ENCODE data around the gene SLCO3A1.

SLCO3A1 gene

DNA sequence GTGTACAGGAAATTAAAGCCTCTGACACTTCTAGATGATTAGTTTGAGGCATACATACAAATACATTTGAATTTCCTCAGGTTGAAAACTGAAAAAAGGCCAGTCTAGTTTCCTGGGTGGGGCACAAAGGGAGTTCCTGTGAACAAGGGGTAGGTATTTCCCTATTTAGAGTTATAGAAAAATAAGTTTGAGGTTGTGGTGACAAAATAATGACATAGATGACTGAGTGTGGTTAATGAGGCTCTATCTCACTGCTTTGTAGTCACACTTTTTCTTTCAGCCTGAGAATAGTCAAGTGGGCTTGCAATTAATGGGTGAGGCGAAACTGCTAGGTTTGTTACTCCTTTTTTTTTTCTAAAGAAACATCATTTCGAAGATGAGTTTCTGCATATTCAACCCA, 4.3 kb downstream of the SLCO3A1 start:
- Histone ChIP-seq H3K36me3 (ENCODE audit: control insufficient read depth in 2 of 2, insufficient read depth in 2 of 2, low read length in 2 of 2) (peaks cover 0 to 4% of the 10 kb centered on the region in 2 donors), H3K27me3 (ENCODE audit: control insufficient read depth in 2 of 2, insufficient read depth in 2 of 2, low read length in 2 of 2) (no peaks in the 10 kb centered on the region), H3K4me3 (ENCODE audit: low read length in 2 of 2) (no peak overlapping the region), H3K9ac (ENCODE audit: low read depth in 1 of 2, low read length in 2 of 2) (no peak overlapping the region), H3K27ac (ENCODE audit: low read depth in 2 of 2, low read length in 2 of 2) (no peak overlapping the region), H3K9me3 (ENCODE audit: control insufficient read depth in 2 of 2, low read length in 2 of 2) (no peaks in the 10 kb centered on the region), H3K4me1 (ENCODE audit: control insufficient read depth in 2 of 2, insufficient read depth in 2 of 2, low read length in 2 of 2) (peaks cover 11 to 12% of the 10 kb centered on the region in 2 donors)

DNA sequence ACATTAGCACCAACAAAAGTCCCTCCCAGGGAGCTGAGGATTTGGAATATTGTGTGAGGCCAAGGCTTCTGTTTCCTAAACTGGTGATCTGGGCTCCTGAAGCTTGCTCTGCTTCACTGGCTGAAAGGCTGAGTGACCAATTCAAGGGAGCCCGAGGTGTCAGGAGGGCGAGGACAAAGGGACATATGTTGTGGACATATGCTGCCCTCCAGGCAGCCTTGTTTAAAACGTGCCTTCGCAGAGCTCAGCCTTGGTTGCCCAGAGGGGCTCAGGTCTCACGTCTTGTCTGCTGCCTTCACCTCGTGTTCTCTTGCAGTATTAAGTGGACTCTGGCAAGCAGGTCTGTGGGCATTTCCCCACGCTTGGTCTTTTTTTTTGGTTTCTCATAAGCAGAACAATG, 7.0 kb downstream of the SLCO3A1 start:
- no peaks in the 10 kb centered on the region for H3K9me3 ChIP-seq (ENCODE audit: control insufficient read depth in 2 of 2, low read length in 2 of 2)
- H3K4me3 ChIP-seq (ENCODE audit: low read length in 2 of 2), result no peak overlapping the region
- H3K27me3 ChIP-seq (ENCODE audit: control insufficient read depth in 2 of 2, insufficient read depth in 2 of 2, low read length in 2 of 2), result no peaks in the 10 kb centered on the region
- no peak overlapping the region for H3K27ac ChIP-seq (ENCODE audit: low read depth in 2 of 2, low read length in 2 of 2)
- H3K36me3 ChIP-seq (ENCODE audit: control insufficient read depth in 2 of 2, insufficient read depth in 2 of 2, low read length in 2 of 2), result peaks cover 0 to 4% of the 10 kb centered on the region in 2 donors
- H3K4me1 ChIP-seq (ENCODE audit: control insufficient read depth in 2 of 2, insufficient read depth in 2 of 2, low read length in 2 of 2), result peaks cover 6 to 14% of the 10 kb centered on the region in 2 donors
- no peak overlapping the region for H3K9ac ChIP-seq (ENCODE audit: low read depth in 1 of 2, low read length in 2 of 2)

DNA sequence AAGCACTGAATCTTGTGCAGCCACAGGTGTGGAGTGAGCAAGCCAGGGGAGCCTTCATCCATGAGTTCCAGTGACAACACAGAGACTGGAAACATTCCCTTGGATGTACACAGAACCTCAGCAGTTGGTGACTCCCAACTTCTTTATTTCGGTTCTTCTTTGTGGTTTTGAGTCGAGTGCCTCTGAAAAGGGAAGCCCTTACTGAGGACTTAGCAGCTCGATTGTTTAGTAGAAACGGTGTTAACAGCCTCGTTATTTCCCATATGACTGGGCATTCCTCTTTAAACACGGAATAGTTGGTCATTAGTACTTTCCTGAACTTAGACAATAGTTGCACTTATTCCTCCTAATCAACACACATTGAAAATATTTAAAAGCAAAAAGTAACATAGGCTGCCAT, 7.7 kb downstream of the SLCO3A1 start:
- H3K27me3 ChIP-seq (ENCODE audit: control insufficient read depth in 2 of 2, insufficient read depth in 2 of 2, low read length in 2 of 2), result no peaks in the 10 kb centered on the region
- no peak overlapping the region for H3K4me3 ChIP-seq (ENCODE audit: low read length in 2 of 2)
- no peak overlapping the region for H3K27ac ChIP-seq (ENCODE audit: low read depth in 2 of 2, low read length in 2 of 2)
- H3K9ac ChIP-seq (ENCODE audit: low read depth in 1 of 2, low read length in 2 of 2), result no peak overlapping the region
- peaks cover 6 to 10% of the 10 kb centered on the region in 2 donors for H3K4me1 ChIP-seq (ENCODE audit: control insufficient read depth in 2 of 2, insufficient read depth in 2 of 2, low read length in 2 of 2)
- peaks cover 0 to 4% of the 10 kb centered on the region in 2 donors for H3K36me3 ChIP-seq (ENCODE audit: control insufficient read depth in 2 of 2, insufficient read depth in 2 of 2, low read length in 2 of 2)
- H3K9me3 ChIP-seq (ENCODE audit: control insufficient read depth in 2 of 2, low read length in 2 of 2), result no peaks in the 10 kb centered on the region

DNA sequence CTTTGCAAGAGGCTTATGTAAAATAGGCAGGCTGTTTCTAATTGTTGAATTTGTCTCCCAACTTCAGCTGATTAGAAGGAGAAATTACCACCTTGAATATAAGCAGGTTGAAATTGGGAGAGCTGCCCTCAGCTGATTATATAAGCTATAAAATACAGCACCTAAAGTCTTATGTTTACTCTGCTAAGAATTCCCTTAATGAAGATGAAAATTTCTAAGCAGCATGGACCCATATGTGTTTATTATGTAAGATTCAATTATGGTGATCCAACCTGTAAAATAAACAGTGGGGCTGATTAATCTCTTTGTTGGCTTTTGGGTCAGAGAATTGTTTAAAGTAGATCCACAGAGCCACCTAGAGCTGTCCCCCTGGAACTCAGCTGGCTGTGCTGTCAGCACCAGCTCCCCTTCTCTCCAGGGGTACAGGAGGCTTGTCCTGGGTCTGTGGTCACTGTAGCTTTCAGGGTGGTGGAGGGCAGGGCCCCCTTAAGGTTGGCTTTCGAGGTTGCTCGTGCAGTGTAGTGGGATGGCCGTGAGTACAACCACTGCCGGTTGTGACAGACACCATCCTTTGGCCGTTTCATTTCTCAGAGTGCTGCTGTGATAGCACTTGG, 9.5 kb downstream of the SLCO3A1 start:
- Histone ChIP-seq H3K27ac (ENCODE audit: low read depth in 2 of 2, low read length in 2 of 2) (no peak overlapping the region), H3K4me3 (ENCODE audit: low read length in 2 of 2) (no peak overlapping the region), H3K36me3 (ENCODE audit: control insufficient read depth in 2 of 2, insufficient read depth in 2 of 2, low read length in 2 of 2) (peaks cover 0 to 4% of the 10 kb centered on the region in 2 donors), H3K27me3 (ENCODE audit: control insufficient read depth in 2 of 2, insufficient read depth in 2 of 2, low read length in 2 of 2) (no peaks in the 10 kb centered on the region), H3K4me1 (ENCODE audit: control insufficient read depth in 2 of 2, insufficient read depth in 2 of 2, low read length in 2 of 2) (peaks cover 16 to 18% of the 10 kb centered on the region in 2 donors), H3K9me3 (ENCODE audit: control insufficient read depth in 2 of 2, low read length in 2 of 2) (no peaks in the 10 kb centered on the region), H3K9ac (ENCODE audit: low read depth in 1 of 2, low read length in 2 of 2) (no peak overlapping the region)

DNA sequence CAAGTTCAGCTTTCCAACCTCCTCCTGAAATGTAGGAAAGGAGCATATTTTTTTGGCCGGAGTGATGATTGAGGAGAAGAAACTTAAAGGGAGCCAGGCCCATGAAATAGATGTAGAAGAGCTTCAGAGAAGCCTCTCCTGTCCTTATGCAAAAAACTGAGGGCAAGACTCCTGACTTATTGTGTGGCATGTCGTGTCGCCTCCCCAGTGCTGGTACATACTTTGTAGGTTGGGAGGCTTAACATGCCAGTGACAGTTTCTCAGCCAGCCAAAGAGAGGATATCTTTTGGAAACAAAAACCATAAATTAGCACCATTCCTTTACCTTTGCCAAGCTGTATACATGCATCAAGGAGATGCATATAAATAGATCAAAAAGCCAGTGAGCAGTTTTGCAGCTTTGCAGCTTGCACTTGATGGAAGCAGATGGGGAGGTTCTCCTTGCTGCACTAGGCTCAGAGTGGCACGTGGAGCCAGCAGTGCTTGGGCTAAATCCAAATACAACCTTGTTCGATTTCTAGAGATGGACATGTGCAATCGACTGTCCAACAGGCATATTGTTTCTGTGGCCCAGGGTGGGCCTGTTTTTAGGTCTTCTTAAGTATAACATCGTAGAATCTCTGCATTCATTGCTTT, 10.2 kb downstream of the SLCO3A1 start:
- Histone ChIP-seq H3K9me3 (ENCODE audit: control insufficient read depth in 2 of 2, low read length in 2 of 2) (no peaks in the 10 kb centered on the region), H3K9ac (ENCODE audit: low read depth in 1 of 2, low read length in 2 of 2) (no peak overlapping the region), H3K4me1 (ENCODE audit: control insufficient read depth in 2 of 2, insufficient read depth in 2 of 2, low read length in 2 of 2) (peaks cover 16 to 19% of the 10 kb centered on the region in 2 donors), H3K27me3 (ENCODE audit: control insufficient read depth in 2 of 2, insufficient read depth in 2 of 2, low read length in 2 of 2) (no peaks in the 10 kb centered on the region), H3K4me3 (ENCODE audit: low read length in 2 of 2) (no peak overlapping the region), H3K36me3 (ENCODE audit: control insufficient read depth in 2 of 2, insufficient read depth in 2 of 2, low read length in 2 of 2) (peaks cover 0 to 2% of the 10 kb centered on the region in 2 donors), H3K27ac (ENCODE audit: low read depth in 2 of 2, low read length in 2 of 2) (no peak overlapping the region)

DNA sequence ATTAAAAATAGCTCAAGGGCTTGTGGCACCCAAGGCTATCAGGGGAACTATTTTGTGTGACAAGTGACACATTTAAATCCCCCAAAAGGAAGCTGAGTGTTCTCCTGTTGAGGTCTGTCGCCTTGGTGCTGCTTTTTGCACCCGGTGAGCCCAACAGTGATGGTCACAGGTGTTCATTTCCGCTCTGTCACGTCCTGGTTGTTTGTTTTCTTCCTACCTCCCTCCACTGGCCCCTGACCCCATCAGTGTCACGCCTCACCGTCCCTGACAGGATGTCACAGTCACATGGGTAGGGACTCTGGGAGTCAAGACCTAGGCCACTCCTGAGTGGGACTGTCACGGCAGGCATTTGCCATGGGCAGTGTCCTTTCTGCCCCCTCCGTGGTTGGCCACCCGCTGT, 11.2 kb downstream of the SLCO3A1 start:
- Histone ChIP-seq H3K27me3 (ENCODE audit: control insufficient read depth in 2 of 2, insufficient read depth in 2 of 2, low read length in 2 of 2) (no peaks in the 10 kb centered on the region), H3K4me1 (ENCODE audit: control insufficient read depth in 2 of 2, insufficient read depth in 2 of 2, low read length in 2 of 2) (peaks cover 16 to 19% of the 10 kb centered on the region in 2 donors), H3K36me3 (ENCODE audit: control insufficient read depth in 2 of 2, insufficient read depth in 2 of 2, low read length in 2 of 2) (no peaks in the 10 kb centered on the region), H3K27ac (ENCODE audit: low read depth in 2 of 2, low read length in 2 of 2) (no peak overlapping the region), H3K9ac (ENCODE audit: low read depth in 1 of 2, low read length in 2 of 2) (no peak overlapping the region), H3K9me3 (ENCODE audit: control insufficient read depth in 2 of 2, low read length in 2 of 2) (no peaks in the 10 kb centered on the region), H3K4me3 (ENCODE audit: low read length in 2 of 2) (no peak overlapping the region)

DNA sequence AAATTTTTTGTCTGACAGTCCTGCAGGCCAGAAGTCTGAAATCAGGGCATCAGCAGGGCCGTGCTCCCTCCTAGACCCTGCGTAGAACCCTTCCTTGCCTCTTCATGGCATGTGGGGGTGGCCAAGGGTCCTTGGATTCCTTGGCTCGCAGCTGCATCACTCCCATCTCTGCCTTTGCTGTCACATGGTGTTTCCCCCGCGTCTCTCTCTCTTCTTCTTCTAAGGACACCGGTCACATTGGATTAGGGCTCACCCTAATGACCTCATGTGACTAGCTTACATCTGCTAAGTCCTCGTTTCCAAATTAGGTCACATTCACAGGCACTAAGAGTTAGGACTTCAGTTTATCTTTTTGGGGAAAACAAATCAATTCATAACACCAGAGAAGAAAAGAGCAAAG, 12.0 kb downstream of the SLCO3A1 start:
- H3K27me3 ChIP-seq (ENCODE audit: control insufficient read depth in 2 of 2, insufficient read depth in 2 of 2, low read length in 2 of 2), result no peaks in the 10 kb centered on the region
- peaks cover 13 to 19% of the 10 kb centered on the region in 2 donors for H3K4me1 ChIP-seq (ENCODE audit: control insufficient read depth in 2 of 2, insufficient read depth in 2 of 2, low read length in 2 of 2)
- peak overlapping the region in 1 of 2 donors; percentile 28 for H3K27ac ChIP-seq (ENCODE audit: low read depth in 2 of 2, low read length in 2 of 2)
- H3K9ac ChIP-seq (ENCODE audit: low read depth in 1 of 2, low read length in 2 of 2), result no peak overlapping the region
- no peaks in the 10 kb centered on the region for H3K36me3 ChIP-seq (ENCODE audit: control insufficient read depth in 2 of 2, insufficient read depth in 2 of 2, low read length in 2 of 2)
- H3K9me3 ChIP-seq (ENCODE audit: control insufficient read depth in 2 of 2, low read length in 2 of 2), result no peaks in the 10 kb centered on the region
- H3K4me3 ChIP-seq (ENCODE audit: low read length in 2 of 2), result no peak overlapping the region

DNA sequence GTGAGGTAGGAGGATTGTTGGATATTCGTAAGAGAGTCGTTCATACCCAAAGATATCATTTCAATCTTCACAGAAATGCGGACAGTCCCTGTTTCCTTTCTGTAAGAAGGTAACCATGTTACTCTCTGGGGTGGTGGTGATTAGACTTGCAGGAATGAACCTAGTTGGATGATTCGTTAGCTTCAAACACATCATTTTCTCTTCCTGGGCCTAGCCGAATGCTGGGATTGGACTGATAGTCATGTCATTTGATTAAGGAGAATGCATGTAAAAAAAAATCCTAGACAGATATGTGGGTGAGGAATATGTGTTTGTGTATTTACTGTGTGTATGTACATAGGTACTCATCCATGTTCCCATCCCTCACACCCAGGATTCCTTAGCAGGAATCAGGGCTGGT, 12.4 kb downstream of the SLCO3A1 start:
- no peaks in the 10 kb centered on the region for H3K9me3 ChIP-seq (ENCODE audit: control insufficient read depth in 2 of 2, low read length in 2 of 2)
- peak overlapping the region in 1 of 2 donors; percentile 28 for H3K27ac ChIP-seq (ENCODE audit: low read depth in 2 of 2, low read length in 2 of 2)
- peaks cover 13 to 19% of the 10 kb centered on the region in 2 donors for H3K4me1 ChIP-seq (ENCODE audit: control insufficient read depth in 2 of 2, insufficient read depth in 2 of 2, low read length in 2 of 2)
- H3K9ac ChIP-seq (ENCODE audit: low read depth in 1 of 2, low read length in 2 of 2), result no peak overlapping the region
- no peaks in the 10 kb centered on the region for H3K36me3 ChIP-seq (ENCODE audit: control insufficient read depth in 2 of 2, insufficient read depth in 2 of 2, low read length in 2 of 2)
- H3K27me3 ChIP-seq (ENCODE audit: control insufficient read depth in 2 of 2, insufficient read depth in 2 of 2, low read length in 2 of 2), result no peaks in the 10 kb centered on the region
- H3K4me3 ChIP-seq (ENCODE audit: low read length in 2 of 2), result no peak overlapping the region

DNA sequence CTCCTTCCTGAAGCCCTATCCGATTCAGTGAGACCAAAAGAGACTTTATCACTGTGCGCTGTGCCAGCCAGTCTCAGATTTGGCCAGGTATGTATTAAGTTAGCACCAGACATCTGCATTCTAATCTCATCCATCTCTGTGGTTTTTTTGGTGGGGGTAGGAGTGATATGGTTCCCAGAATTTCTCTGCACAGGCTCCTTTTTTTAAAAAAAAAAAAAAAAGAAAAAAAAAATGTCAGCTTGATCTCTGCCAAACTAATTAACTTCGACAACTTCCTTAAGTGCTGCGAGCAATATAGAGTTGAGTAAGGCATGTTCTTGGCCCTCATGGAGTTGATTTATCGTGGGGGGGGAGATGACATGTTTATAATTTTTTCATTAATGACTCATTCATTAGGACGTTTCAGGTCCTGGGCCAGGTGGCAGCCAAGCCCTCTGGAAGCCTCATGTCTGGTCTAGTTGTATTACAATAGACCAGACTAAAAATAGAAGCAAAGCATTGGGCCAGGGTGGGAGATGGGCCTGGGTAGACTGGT, 12.9 kb downstream of the SLCO3A1 start:
- Histone ChIP-seq H3K9ac (ENCODE audit: low read depth in 1 of 2, low read length in 2 of 2) (peak overlapping the region in 1 of 2 donors; percentile 2), H3K27me3 (ENCODE audit: control insufficient read depth in 2 of 2, insufficient read depth in 2 of 2, low read length in 2 of 2) (no peaks in the 10 kb centered on the region), H3K27ac (ENCODE audit: low read depth in 2 of 2, low read length in 2 of 2) (peak overlapping the region in 1 of 2 donors; percentile 45), H3K9me3 (ENCODE audit: control insufficient read depth in 2 of 2, low read length in 2 of 2) (no peaks in the 10 kb centered on the region), H3K4me1 (ENCODE audit: control insufficient read depth in 2 of 2, insufficient read depth in 2 of 2, low read length in 2 of 2) (peaks cover 13 to 19% of the 10 kb centered on the region in 2 donors), H3K4me3 (ENCODE audit: low read length in 2 of 2) (no peak overlapping the region), H3K36me3 (ENCODE audit: control insufficient read depth in 2 of 2, insufficient read depth in 2 of 2, low read length in 2 of 2) (no peaks in the 10 kb centered on the region)

DNA sequence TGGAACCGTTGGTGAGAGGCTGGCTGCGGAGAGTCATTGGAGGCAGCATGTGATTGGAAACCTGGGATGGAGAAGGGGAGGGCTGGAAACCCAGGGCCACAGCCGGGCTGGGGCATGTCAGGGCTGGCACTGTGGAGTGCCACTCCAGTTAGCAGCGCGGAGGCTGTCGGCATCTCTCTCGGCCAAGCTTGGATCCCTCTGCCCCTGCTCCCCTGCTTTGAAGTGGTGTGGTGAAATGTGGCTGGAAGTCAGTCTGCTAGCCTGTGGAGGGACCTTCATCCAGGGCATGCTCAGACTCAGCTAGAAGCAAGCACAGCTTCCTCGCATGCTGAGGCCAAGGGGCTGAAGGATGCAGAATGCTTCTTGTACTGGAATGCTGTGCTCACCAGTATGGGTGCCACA, 13.5 kb downstream of the SLCO3A1 start:
- no peak overlapping the region for H3K4me3 ChIP-seq (ENCODE audit: low read length in 2 of 2)

More for the DNA sequence above, 13.5 kb downstream of the SLCO3A1 start:
- Histone ChIP-seq H3K27ac (ENCODE audit: low read depth in 2 of 2, low read length in 2 of 2) (peak overlapping the region; percentile 45 to 73), H3K4me1 (ENCODE audit: control insufficient read depth in 2 of 2, insufficient read depth in 2 of 2, low read length in 2 of 2) (peaks cover 13 to 19% of the 10 kb centered on the region in 2 donors), H3K36me3 (ENCODE audit: control insufficient read depth in 2 of 2, insufficient read depth in 2 of 2, low read length in 2 of 2) (no peaks in the 10 kb centered on the region), H3K9me3 (ENCODE audit: control insufficient read depth in 2 of 2, low read length in 2 of 2) (no peaks in the 10 kb centered on the region), H3K27me3 (ENCODE audit: control insufficient read depth in 2 of 2, insufficient read depth in 2 of 2, low read length in 2 of 2) (no peaks in the 10 kb centered on the region), H3K9ac (ENCODE audit: low read depth in 1 of 2, low read length in 2 of 2) (peak overlapping the region in 1 of 2 donors; percentile 2)

Measured in mucosa of rectum (tissue), 2 donors.